NAMALWA (cell line): ENCODE measurements around the gene CELA3A.
"Not testable (repeated sequence)": the region's sequence is repeated elsewhere in the genome, so short reads cannot be mapped to it uniquely, and the experiment has no call there.

Experiments used
- DNase-seq: peaks from one replicate; pipeline ENCODE4 v3.0.0-alpha.2; 2015; ENCODE audit warnings: low spot score

Gene CELA3A

GRCh38 chr1:21981253-21981652 is 20.2 kb upstream of the CELA3A start:
- DNase-seq, result not testable (repeated sequence)

DNA sequence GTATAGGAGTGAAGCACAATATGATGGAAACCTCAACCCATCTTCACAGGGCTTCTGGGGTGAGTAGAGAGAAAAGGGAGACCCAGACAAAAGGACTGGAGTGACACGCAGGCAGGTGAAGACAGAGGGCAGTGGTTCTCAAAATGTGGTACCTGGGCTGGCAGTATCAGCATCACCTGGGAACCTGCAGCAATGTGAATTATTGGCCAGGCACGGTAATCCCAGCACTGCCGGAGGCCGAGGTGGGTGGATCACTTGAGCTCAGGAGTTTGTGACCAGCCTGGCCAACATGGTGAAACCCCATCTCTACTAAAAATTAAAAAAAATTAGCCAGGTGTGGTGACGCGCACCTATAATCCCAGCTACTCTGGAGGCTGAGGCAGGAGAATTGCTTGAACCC is 19.3 kb upstream of the CELA3A start:
- DNase-seq, result not testable (repeated sequence)

DNA sequence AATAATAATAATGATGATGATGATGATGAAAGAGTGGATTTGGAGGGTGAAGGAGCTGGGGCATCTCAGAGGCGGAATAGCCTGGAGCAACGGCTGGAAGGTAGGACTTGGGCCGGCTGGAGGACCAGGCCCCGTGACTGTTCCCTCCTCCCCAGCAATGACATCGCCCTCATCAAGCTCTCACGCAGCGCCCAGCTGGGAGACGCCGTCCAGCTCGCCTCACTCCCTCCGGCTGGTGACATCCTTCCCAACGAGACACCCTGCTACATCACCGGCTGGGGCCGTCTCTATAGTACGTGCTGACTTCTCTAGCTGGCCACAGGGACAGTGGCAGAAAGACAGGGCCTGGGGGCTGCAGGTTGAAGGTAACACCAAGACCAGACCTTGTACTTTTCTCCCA is 17.9 kb upstream of the CELA3A start:
- not testable (repeated sequence) for DNase-seq

DNA sequence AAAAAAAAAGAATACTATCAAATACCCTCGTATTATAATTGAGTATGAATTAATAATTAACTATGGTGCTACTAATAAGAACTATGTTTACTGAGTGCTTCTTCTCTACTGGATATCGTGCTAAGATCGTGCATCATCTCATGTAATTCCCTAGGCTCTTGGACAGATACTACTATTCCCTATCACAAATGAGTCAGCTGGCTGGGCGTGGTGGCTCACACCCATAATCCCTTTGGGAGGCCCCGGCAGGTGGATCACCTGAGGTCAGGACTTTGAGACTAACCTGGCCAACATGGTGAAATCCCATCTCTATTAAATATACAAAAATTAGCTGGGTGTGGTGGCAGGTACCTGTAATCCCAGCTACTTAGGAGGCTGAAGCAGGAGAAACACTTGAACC is 15.6 kb upstream of the CELA3A start:
- DNase-seq, result not testable (repeated sequence)

DNA sequence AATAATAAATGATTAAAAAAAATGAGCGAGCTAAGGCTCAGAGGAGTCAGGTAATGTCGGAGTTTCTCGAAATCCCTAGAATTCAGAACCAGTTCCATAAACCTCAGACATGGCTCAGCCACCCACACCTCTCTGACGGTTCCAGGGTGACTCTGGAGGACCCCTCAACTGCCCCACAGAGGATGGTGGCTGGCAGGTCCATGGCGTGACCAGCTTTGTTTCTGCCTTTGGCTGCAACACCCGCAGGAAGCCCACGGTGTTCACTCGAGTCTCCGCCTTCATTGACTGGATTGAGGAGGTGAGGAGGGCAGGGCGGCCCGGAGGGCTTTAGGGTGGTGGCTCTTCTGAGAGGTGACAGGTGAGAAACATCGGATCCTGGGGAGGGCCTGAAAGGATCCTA is 15.1 kb upstream of the CELA3A start:
- not testable (repeated sequence) for DNase-seq

DNA sequence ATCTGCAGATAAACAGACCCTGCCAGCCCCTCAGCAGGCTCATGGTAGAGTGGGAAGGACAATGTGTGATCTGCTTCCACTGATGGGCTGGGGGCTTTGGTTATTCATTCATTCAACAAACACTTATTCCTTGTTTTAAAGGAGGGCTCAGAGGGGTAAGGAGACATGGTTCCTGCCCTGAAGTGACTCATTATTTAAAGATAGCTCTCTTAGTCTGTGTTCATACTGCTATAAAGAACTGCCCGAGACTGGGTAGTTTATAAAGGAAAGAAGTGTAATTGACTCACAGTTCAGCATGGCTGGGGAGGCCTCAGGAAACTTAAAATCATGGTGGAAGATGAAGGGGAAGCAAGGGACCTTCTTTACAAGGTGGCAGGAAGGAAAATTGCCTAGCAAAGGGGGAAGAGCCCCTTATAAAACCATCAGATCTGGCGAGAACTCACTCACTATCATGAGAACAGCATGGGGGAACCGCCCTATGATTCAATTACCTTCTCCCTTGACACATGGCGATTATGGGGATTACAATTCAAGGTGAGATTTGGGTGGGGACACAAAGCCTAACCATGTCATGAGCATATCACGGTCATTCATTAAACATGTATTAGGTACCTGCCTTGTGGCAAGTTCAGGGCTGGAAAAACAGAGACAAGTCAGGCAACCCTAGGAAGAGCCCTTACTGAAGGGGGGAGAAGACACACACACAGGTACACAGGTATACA is 11.6 kb upstream of the CELA3A start:
- DNase-seq, result not testable (repeated sequence)

DNA sequence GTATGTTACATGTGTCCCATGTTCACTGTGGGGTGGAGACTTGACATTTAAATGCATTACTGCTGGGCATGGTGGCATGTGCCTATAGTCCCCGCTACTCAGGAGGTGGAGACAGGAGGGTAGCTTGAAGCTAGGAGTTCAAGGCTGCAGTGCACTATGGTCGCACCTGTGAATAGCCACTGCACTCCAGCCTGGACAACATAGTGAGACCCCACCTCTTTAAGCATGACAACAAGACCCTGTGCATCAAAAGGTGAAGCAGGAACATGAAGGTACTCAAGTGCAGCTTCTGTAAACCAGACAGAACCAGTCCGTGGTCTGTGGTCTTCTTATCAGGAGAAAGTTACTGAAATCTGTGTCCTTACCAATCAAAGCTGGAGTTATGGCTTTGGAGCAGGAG is 9.3 kb upstream of the CELA3A start:
- not testable (repeated sequence) for DNase-seq

DNA sequence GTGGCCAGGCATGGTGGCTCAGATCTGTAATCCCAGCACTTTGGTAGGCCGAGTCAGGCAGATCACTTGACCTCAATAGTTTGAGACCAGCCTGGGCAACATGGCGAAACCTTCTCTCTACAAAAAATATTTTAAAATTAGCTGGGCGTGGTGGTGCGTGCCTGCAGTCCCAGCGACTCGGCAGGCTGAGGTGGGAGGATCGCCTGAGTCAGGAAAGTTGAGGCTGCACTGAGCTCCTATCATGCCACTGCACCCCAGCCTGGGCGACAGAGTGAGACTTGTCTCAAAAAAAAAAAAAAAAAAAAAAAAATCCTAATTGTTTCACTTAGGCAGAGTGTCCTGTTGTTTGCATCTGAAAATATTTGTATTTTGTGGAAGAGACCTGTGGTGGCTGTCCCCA is 6.7 kb upstream of the CELA3A start:
- not testable (repeated sequence) for DNase-seq

DNA sequence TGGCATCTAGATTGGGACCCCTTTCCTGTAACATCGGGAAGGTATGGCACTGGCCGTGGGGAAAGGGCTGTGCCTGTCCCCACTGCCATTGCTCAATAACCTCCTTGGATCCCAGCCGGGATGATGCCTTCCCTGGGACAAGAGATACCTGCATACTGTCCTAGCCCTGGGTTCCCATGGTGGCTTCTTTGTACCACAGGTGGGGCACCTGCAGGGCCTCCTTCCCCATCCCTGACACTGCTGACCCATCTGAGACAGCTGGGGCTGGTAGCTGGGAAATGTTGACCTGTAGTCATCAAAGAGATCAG is 4.8 kb upstream of the CELA3A start:
- not testable (repeated sequence) for DNase-seq

- DNase-seq, result not testable (repeated sequence)
Observed at GRCh38 chr1:21997891-21998623, 3.4 kb upstream of the CELA3A start.

GRCh38 chr1:21998624-21999294 is 2.7 kb upstream of the CELA3A start:
- not testable (repeated sequence) for DNase-seq

GRCh38 chr1:21999645-22000044 is 1.8 kb upstream of the CELA3A start:
- DNase-seq, result not testable (repeated sequence)

DNA sequence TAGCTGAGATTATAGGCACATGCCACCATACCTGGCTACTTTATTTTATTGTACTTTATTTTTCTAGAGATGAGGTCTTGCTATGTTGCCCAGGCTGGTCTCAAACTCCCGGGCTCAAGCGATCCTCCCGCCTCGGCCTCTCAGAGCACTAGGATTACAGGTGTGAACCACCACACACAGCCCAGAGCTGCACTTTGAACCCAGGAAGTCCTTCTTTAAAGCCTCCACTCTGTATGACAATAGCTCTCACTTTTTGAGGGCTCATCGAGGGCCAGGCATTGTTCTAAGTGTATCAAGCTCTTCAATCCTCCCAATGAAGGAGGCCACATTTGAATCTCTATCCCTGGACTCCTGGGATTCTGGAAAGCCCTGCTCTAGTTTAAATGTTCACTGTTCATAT is 1.0 kb downstream of the CELA3A start:
- DNase-seq, result not testable (repeated sequence)

- DNase-seq, result not testable (repeated sequence)
Observed at GRCh38 chr1:22002875-22003274, 1.4 kb downstream of the CELA3A start.

- not testable (repeated sequence) for DNase-seq
Observed at GRCh38 chr1:22003959-22004358, 2.5 kb downstream of the CELA3A start.

DNA sequence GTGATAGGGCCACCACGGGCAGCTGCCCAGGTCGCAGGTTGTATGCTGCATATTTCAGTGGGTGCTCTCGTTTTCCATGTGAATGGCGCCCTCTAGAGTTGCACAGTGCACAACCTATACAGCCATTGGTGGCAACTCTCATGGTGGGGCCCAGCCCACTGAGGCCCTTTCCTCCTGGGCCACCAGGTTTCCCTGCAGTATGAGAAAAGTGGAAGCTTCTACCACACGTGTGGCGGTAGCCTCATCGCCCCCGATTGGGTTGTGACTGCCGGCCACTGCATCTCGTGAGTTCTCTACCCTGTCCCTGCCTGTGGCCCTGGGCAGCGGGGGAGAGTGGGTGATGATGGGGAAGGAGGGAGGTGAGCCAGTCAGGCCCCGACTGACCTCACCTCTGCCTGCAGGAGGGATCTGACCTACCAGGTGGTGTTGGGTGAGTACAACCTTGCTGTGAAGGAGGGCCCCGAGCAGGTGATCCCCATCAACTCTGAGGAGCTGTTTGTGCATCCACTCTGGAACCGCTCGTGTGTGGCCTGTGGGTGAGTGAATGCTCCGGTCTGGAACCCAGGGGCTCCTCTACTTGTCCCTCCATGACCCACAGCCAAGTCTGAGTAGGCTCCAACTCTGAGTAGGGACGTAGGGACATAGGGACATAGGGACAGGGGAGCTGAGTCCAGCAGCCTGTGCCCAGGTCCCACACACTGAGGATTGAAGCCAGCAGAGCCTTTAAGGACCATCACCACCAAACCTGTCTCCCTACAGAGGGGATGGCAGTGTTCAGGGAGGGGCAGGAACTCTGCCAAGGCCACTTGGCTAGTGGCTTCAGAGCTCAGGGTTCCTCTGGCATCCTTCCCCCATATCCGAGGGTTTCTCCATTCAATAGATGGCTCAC is 4.0 kb downstream of the CELA3A start:
- DNase-seq, result peak; percentile 52

DNA sequence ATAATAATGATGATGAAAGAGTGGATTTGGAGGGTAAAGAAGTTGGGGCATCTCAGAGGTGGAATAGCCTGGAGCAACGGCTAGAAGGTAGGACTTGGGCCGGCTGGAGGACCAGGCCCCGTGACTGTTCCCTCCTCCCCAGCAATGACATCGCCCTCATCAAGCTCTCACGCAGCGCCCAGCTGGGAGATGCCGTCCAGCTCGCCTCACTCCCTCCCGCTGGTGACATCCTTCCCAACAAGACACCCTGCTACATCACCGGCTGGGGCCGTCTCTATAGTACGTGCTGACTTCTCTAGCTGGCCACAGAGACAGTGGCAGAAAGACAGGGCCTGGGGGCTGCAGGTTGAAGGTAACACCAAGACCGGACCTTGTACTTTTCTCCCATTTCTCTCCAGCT is 5.3 kb downstream of the CELA3A start:
- DNase-seq, result not testable (repeated sequence)

DNA sequence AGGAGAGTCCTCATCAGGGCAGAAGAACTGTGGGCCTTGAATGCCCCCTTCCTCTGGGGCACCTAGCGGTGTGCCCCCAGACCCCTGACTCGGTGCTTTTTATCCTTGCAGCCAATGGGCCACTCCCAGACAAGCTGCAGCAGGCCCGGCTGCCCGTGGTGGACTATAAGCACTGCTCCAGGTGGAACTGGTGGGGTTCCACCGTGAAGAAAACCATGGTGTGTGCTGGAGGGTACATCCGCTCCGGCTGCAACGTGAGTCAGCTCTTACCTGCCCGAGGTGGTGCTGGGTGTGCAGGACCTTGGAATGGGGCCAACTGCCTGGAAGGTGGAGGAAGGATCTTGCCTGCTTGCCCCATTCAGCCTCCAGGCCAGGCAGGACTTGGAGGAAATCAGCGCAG is 5.8 kb downstream of the CELA3A start:
- not testable (repeated sequence) for DNase-seq

- not testable (repeated sequence) for DNase-seq
Observed at GRCh38 chr1:22009566-22009965, 8.1 kb downstream of the CELA3A start.

DNA sequence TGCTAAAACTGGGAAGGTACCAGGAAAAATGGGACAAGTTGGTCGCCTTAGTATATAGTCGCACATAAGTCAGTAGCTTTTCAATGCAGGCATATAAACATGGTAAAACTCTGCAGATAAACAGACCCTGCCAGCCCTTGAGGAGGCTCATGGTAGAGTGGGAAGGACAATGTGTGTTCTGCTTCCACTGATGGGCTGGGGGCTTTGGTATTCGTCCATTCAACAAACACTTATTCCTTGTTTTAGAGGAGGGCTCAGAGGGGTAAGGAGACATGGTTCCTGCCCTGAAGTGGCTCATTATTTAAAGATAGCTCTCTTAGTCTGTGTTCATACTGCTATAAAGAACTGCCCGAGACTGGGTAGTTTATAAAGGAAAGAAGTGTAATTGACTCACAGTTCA is 11.3 kb downstream of the CELA3A start:
- DNase-seq, result not testable (repeated sequence)

DNA sequence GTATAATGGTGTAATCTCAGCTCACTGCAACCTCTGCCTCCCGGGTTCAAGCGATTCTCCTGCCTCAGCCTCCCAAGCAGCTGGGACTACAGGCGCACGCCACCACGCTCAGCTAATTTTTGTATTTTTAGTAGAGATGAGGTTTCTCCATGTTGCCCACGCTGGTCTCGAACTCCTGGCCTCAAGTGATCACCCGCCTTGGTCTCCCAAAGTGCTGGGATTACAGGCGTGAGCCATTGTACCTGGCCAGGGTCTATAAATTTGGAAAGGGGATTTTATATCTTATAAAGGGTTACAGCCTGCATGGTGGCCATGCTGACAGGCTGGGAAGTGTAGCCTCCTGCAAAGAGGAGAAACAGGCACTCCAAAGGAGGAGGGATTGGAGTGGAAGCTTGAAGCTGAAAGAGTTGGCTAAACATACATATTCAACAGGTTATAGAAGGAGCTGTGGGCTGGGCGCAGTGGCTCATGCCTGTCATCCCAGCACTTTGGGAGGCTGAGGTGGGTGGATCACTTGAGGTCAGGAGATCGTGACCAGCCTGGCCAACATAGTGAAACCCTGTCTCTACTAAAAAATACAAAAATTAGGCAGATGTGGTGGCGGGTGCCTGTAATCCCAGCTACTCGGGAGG is 13.2 kb downstream of the CELA3A start:
- DNase-seq, result not testable (repeated sequence)
